ENCODE results near the gene KCNJ1. TPM values are rescaled to one million over a fixed set of nuclear protein-coding genes. Genes with fewer than 3 reads are reported as not detected.

Gene KCNJ1
- total and polyA plus RNA-seq, 2 of the 8 experiments (the other 6 are each of a cell fraction or from before 2014, with no cell fraction given) = 0.17 to 0.23 TPM

DNA sequence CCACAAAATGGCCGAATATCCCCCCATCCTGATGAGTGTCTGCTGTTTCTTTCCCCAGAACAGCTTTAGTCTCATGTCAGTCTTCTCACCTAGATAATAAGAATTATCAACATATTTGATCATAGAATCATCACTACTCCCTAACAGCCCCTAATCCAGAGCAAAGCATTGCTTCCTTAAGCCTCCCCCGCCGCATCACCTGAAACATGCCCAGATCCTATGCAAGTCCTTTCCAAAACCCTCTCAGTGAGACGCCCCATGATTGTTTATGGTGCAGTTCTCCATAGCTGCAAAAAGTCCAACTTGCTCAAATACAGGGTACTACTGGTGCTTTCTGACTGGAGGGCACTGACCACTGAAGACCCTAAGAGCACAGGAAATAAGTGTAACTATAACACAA, 20.1 kb downstream of the KCNJ1 start:
- Histone ChIP-seq H4K91ac (replicated peaks; ENCODE audit: insufficient read length, low read length) (no peak overlapping the region), H3K79me1 (ENCODE audit: low read depth, low read length) (no peaks in the 10 kb centered on the region), H2BK12ac (ENCODE audit: low read depth, low read length) (no peak overlapping the region), H3K23me2 (ENCODE audit: low read depth, low read length) (no peaks in the 10 kb centered on the region), H3K79me2 (ENCODE audit: control insufficient read depth in 1 of 2, insufficient read depth in 2 of 2, low read length in 2 of 2) (no peaks in the 10 kb centered on the region), H2BK120ac (replicated peaks; ENCODE audit: low read depth, low read length) (no peak overlapping the region), H3K27me3 (replicated peaks in 1 of 4; ENCODE audit: control insufficient read depth in 3 of 4, extremely low read depth in 1 of 4, insufficient read depth in 3 of 4, low read length in 3 of 4) (no peaks in the 10 kb centered on the region; a peak in 1 of 7 replicates), H2AFZ (ENCODE audit: low read length) (no peak overlapping the region), H3K27ac (ENCODE audit: low read depth, low read length) (no peak overlapping the region), H4K5ac (ENCODE audit: insufficient read length, low read depth, low read length) (no peak overlapping the region), H3K56ac (replicated peaks; ENCODE audit: insufficient read length, low read depth, low read length) (no peak overlapping the region), H2AK5ac (ENCODE audit: low read depth, low read length) (no peak overlapping the region), H3K4me1 (replicated peaks in 1 of 4; ENCODE audit: control insufficient read depth in 3 of 4, insufficient read depth in 4 of 4, low read length in 3 of 4) (no peaks in the 10 kb centered on the region), H3K4me3 (ENCODE audit: extremely low read depth in 1 of 4, insufficient read depth in 2 of 4, low read depth in 3 of 4, low read length in 4 of 4) (no peak overlapping the region), H2BK5ac (ENCODE audit: low read depth, low read length) (no peak overlapping the region), H3K4me2 (ENCODE audit: insufficient read depth in 1 of 2, low read depth in 2 of 2, low read length in 2 of 2) (no peak overlapping the region), H4K20me1 (replicated peaks in 1 of 2; ENCODE audit: control insufficient read depth in 1 of 2, insufficient read depth in 2 of 2, low read length in 2 of 2) (no peaks in the 10 kb centered on the region), H3K18ac (ENCODE audit: extremely low read depth, low read length) (no peak overlapping the region), H3K9ac (replicated peaks in 1 of 4; ENCODE audit: extremely low read depth in 1 of 4, low read depth in 3 of 4, low read length in 3 of 4) (no peak overlapping the region), H3K23ac (ENCODE audit: insufficient read length) (no peak overlapping the region), H3K9me3 (ENCODE audit: insufficient read depth in 2 of 2, low read depth in 1 of 2, low read length in 1 of 2) (no peaks in the 10 kb centered on the region), H2BK15ac (ENCODE audit: low read length) (no peak overlapping the region), H4K8ac (ENCODE audit: extremely low read depth, insufficient read depth, low read length) (no peak overlapping the region), H2BK20ac (ENCODE audit: low read length) (no peak overlapping the region), H3K4ac (replicated peaks; ENCODE audit: insufficient read length, low read depth, low read length) (no peak overlapping the region), H3K14ac (ENCODE audit: insufficient read length) (no peak overlapping the region), H3K36me3 (ENCODE audit: control insufficient read depth in 2 of 4, insufficient read depth in 4 of 4, low read length in 3 of 4) (no peaks in the 10 kb centered on the region)
- CTCF ChIA-PET (ENCODE audit: partially characterized antibody) = interaction anchor here (0.5 to 9.1 kb wide), 10 partner anchors 8 to 910 kb away, joined by 3 to 69 read pairs (median 8); partner anchors contain the start of gene KCNJ1
- FAIRE-seq (no peak), DNase-seq (ENCODE audit: low read depth in 1 of 2, low spot score in 2 of 2) (no peak)
- 93% methylated on average over 4 of the region's 4 CpGs; no CpG with 5 or more reads in 1 of the 2 experiments for WGBS, 2 experiments (ENCODE audit: extremely low coverage in 1 of 2, insufficient coverage in 1 of 2, insufficient read length in 1 of 2, insufficient replicate concordance in 2 of 2, low coverage in 1 of 2, low lambda C conversion rate in 2 of 2, missing lambda C conversion rate in 1 of 2)
- POLR2A ChIA-PET (ENCODE audit: partially characterized antibody) = no interaction called here
- TF ChIP-seq CEBPB (IDR thresholded peaks at IDR 0.05; ENCODE audit: low read depth, low read length) (no peak), SIN3A (conservative IDR thresholded peaks at IDR 0.05 in 1 of 2, IDR thresholded peaks at IDR 0.05 in 1 of 2; ENCODE audit: low read depth in 1 of 2, low read length in 2 of 2) (no peak), E2F6 (IDR thresholded peaks at IDR 0.05) (no peak), CTCF (IDR thresholded peaks at IDR 0.05; ENCODE audit: control extremely low read depth in 1 of 3, insufficient read depth in 1 of 3, low read depth in 1 of 3, low read length in 3 of 3) (no peak), EZH2 (IDR thresholded peaks at IDR 0.05; ENCODE audit: low read depth, low read length, severe bottlenecking) (no peak), ASH2L (IDR thresholded peaks at IDR 0.05; ENCODE audit: low read length) (no peak), RFX5 (IDR thresholded peaks at IDR 0.05; ENCODE audit: borderline replicate concordance, low read depth, low read length) (no peak), BACH1 (IDR thresholded peaks at IDR 0.05; ENCODE audit: low read length) (no peak), SUZ12 (IDR thresholded peaks at IDR 0.05; ENCODE audit: low read length) (no peak), TCF12 (IDR thresholded peaks at IDR 0.05; ENCODE audit: low read depth, low read length) (no peak), EP300 (IDR thresholded peaks at IDR 0.05; ENCODE audit: borderline replicate concordance in 1 of 2, low read depth in 2 of 2, low read length in 2 of 2) (no peak)

Data from H1 (cell line).